Neural progenitor cell (in vitro differentiated cells): ENCODE results near the gene ELOVL1. TPM values are rescaled to one million over a fixed set of nuclear protein-coding genes. Genes with fewer than 3 reads are reported as not detected.

Experiments used
- DNase-seq: peaks from one replicate; pipeline ENCODE4 v3.0.0-alpha.2; 2016; ENCODE audit warnings: low spot score
- H2AFZ ChIP-seq: fragments of 200-600 bp; sonication (generic); replicated peaks from 2 replicates; pipeline ENCODE4 v1.6.1; 2016; ENCODE audit warnings: antibody characterized with exemption
- H3F3A ChIP-seq: fragments of 200-600 bp; sonication (generic); 2 replicates; pipeline ENCODE4 v1.6.1; 2016; ENCODE audit warnings: antibody characterized with exemption, low read depth
- H3K27ac ChIP-seq: fragments of 200-600 bp; sonication (generic); 2 replicates; pipeline ENCODE4 v1.5.1; 2016; ENCODE audit warnings: mild to moderate bottlenecking
- H3K27me3 ChIP-seq: fragments of 200-600 bp; sonication (generic); 2 replicates; pipeline ENCODE4 v1.6.1; 2016; ENCODE audit warnings: mild to moderate bottlenecking, moderate library complexity
- H3K36me3 ChIP-seq: fragments of 200-600 bp; sonication (generic); 2 replicates; pipeline ENCODE4 v1.5.1; 2016
- H3K4me1 ChIP-seq: fragments of 200-600 bp; sonication (generic); 2 replicates; pipeline ENCODE4 v1.6.1; 2016; ENCODE audit warnings: mixed run types
- H3K4me2 ChIP-seq: fragments of 200-600 bp; sonication (generic); 2 replicates; pipeline ENCODE4 v1.6.1; 2016
- H3K4me3 ChIP-seq: fragments of 200-600 bp; sonication (generic); 2 replicates; pipeline ENCODE4 v1.5.1; 2016
- H3K79me2 ChIP-seq: fragments of 200-600 bp; sonication (generic); 2 replicates; pipeline ENCODE4 v1.6.1; 2016; ENCODE audit warnings: low read depth
- H3K9ac ChIP-seq: fragments of 200-600 bp; sonication (generic); 2 replicates; pipeline ENCODE4 v1.6.1; 2016
- H3K9me3 ChIP-seq: fragments of 200-600 bp; sonication (generic); 2 replicates; pipeline ENCODE4 v1.5.1; 2016; ENCODE audit warnings: low read depth
- H4K20me1 ChIP-seq: fragments of 200-600 bp; sonication (generic); 2 replicates; pipeline ENCODE4 v1.6.1; 2016; ENCODE audit warnings: low read depth
- H3K27ac Mint-ChIP-seq: 3 replicates; pipeline ENCODE4 v1.8.0; 2021; ENCODE audit warnings: mixed read lengths
- H3K27me3 Mint-ChIP-seq: 2 replicates; pipeline ENCODE4 v1.8.0; 2022; ENCODE audit warnings: low read depth, mild to moderate bottlenecking, inconsistent platforms, moderate library complexity, mixed read lengths; ENCODE audit not compliant: insufficient read depth
- H3K36me3 Mint-ChIP-seq: 3 replicates; pipeline ENCODE4 v1.8.0; 2021; ENCODE audit warnings: mixed read lengths
- H3K4me1 Mint-ChIP-seq: 3 replicates; pipeline ENCODE4 v1.8.0; 2021; ENCODE audit warnings: mixed read lengths
- H3K4me3 Mint-ChIP-seq: 3 replicates; pipeline ENCODE4 v1.8.0; 2021; ENCODE audit warnings: mild to moderate bottlenecking, moderate library complexity, mixed read lengths
- H3K9me3 Mint-ChIP-seq: 3 replicates; pipeline ENCODE4 v1.8.0; 2020; ENCODE audit warnings: mixed read lengths
- CTCF ChIP-seq: fragments of 200-600 bp; sonication (generic); IDR thresholded peaks from 2 replicates; pipeline ENCODE4 v1.5.1; 2017; ENCODE audit warnings: antibody characterized with exemption, mild to moderate bottlenecking
- EZH2 ChIP-seq: fragments of 200-600 bp; sonication (generic); IDR thresholded peaks from 2 replicates; pipeline ENCODE4 v1.6.1; 2017; ENCODE audit warnings: antibody characterized with exemption, mild to moderate bottlenecking, moderate library complexity
- EZH2phosphoT487 ChIP-seq: fragments of 200-600 bp; sonication (generic); IDR thresholded peaks from 2 replicates; pipeline ENCODE4 v1.6.1; 2017; ENCODE audit warnings: antibody characterized with exemption
- total RNA-seq: library from RNA; depleted of rRNA; stranded (reverse); fragments of >200 nt; gene quantifications from 2 replicates; pipeline ENCODE4 v1.2.3, GENCODE V29; 2015; ENCODE audit warnings: low replicate concordance

Gene ELOVL1
- total RNA-seq, 1 donor from 2014 or later, result 5.6 TPM

DNA sequence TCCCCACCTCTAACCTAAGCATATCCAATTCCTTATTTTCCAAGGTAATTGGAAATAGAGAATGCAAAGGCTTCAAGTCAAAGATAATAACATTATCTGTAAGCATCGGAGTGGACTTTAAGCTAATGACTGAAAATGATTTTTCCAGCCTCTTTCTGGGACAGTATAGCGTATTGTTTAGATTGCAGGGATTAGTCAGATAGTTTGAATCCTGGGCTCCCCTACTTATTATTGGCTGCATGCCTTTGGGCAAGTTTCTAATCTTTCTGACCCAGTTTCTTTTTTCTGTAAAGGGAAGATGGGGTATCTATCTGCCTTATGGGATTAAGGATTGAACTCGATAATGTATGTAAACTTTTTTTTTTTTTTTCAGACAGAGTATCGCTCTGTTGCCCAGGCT lies 10.6 kb downstream of the ELOVL1 start:
- peaks cover 26% of the 10 kb centered on the region for H3K4me1 ChIP-seq
- peaks cover 30% of the 10 kb centered on the region for H4K20me1 ChIP-seq
- H2AFZ ChIP-seq, result no peak overlapping the region
- H3K4me1 Mint-ChIP-seq, result peaks cover 47% of the 10 kb centered on the region
- H3K36me3 ChIP-seq, result peaks cover 12% of the 10 kb centered on the region
- H3K9me3 Mint-ChIP-seq, result no peaks in the 10 kb centered on the region
- H3K27me3 ChIP-seq, result no peaks in the 10 kb centered on the region
- peaks cover 34% of the 10 kb centered on the region for H3K79me2 ChIP-seq
- no peak for TF ChIP-seq CTCF
- TF ChIP-seq EZH2phosphoT487, result no peak
- TF ChIP-seq EZH2, result no peak
- no peak overlapping the region for H3K27ac ChIP-seq
- no peak for DNase-seq
- no peak overlapping the region for H3K4me3 ChIP-seq
- no peak overlapping the region for H3K27ac Mint-ChIP-seq
- H3K4me3 Mint-ChIP-seq, result peak overlapping the region; percentile 98
- H3K36me3 Mint-ChIP-seq, result peaks cover 23% of the 10 kb centered on the region
- no peak overlapping the region for H3K4me2 ChIP-seq
- peaks cover 3% of the 10 kb centered on the region for H3K27me3 Mint-ChIP-seq
- H3K9ac ChIP-seq, result no peak overlapping the region
- peaks cover 28% of the 10 kb centered on the region for H3F3A ChIP-seq
- no peaks in the 10 kb centered on the region for H3K9me3 ChIP-seq

DNA sequence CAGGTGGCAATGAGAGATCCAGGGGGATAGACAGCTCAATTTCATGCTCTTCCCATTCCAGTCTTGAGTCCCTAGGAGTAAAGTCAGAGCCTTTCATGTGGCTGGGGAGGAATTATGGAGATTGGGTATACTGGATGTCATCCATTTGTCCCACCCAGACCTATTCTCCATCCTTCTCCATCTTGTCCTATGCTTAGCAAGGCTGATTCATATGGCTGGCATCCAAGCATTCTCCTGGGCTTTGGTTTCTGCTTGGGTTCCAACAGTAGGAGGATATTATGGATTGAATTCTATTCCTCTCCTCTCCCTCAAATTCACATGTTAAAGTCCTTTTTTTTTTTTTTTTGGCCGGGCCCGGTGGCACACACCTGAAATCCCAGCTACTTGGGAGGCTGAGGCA lies 12.9 kb downstream of the ELOVL1 start:
- Histone ChIP-seq H3K27ac (no peak overlapping the region), H3K9me3 (no peaks in the 10 kb centered on the region), H3K36me3 (no peaks in the 10 kb centered on the region), H3F3A (peaks cover 19% of the 10 kb centered on the region), H3K4me1 (peaks cover 18% of the 10 kb centered on the region), H3K27me3 (no peaks in the 10 kb centered on the region), H4K20me1 (peaks cover 7% of the 10 kb centered on the region), H3K4me2 (no peak overlapping the region), H3K9ac (no peak overlapping the region), H3K4me3 (no peak overlapping the region), H3K79me2 (peaks cover 11% of the 10 kb centered on the region), H2AFZ (no peak overlapping the region)
- H3K4me1 Mint-ChIP-seq, result peaks cover 30% of the 10 kb centered on the region
- peaks cover 2% of the 10 kb centered on the region for H3K27me3 Mint-ChIP-seq
- H3K27ac Mint-ChIP-seq, result no peak overlapping the region
- no peak for DNase-seq
- H3K4me3 Mint-ChIP-seq, result no peak overlapping the region
- H3K9me3 Mint-ChIP-seq, result no peaks in the 10 kb centered on the region
- TF ChIP-seq CTCF, result no peak
- TF ChIP-seq EZH2phosphoT487, result no peak
- TF ChIP-seq EZH2, result no peak
- peaks cover 4% of the 10 kb centered on the region for H3K36me3 Mint-ChIP-seq

- Mint-ChIP-seq H3K4me1 (peaks cover 30% of the 10 kb centered on the region), H3K36me3 (no peaks in the 10 kb centered on the region), H3K27me3 (peaks cover 5% of the 10 kb centered on the region), H3K4me3 (no peak overlapping the region), H3K9me3 (no peaks in the 10 kb centered on the region), H3K27ac (no peak overlapping the region)
- peaks cover 24% of the 10 kb centered on the region for H3F3A ChIP-seq
- no peak overlapping the region for H3K27ac ChIP-seq
- peaks cover 6% of the 10 kb centered on the region for H3K79me2 ChIP-seq
- H4K20me1 ChIP-seq, result peaks cover 2% of the 10 kb centered on the region
- TF ChIP-seq EZH2phosphoT487, result no peak
- no peak for TF ChIP-seq CTCF
- TF ChIP-seq EZH2, result no peak
- no peaks in the 10 kb centered on the region for H3K9me3 ChIP-seq
- no peaks in the 10 kb centered on the region for H3K27me3 ChIP-seq
- H3K4me3 ChIP-seq, result no peak overlapping the region
- no peak overlapping the region for H3K9ac ChIP-seq
- H2AFZ ChIP-seq, result no peak overlapping the region
- no peak for DNase-seq
- H3K4me1 ChIP-seq, result peaks cover 18% of the 10 kb centered on the region
- H3K4me2 ChIP-seq, result no peak overlapping the region
- no peaks in the 10 kb centered on the region for H3K36me3 ChIP-seq
Observed at GRCh38 chr1:43354471-43354870, 13.3 kb downstream of the ELOVL1 start.
